C4-2B (cell line): Measurements from ENCODE around the gene RAB40B.

Experiments
- ZFX ChIP-seq: fragments of 450-650 bp; IDR thresholded peaks from 2 replicates; pipeline ENCODE4 v1.6.1; 2017
- TF ChIP-seq, protein P1 (sequence below): fragments of 450-650 bp; conservative IDR thresholded peaks from 2 replicates; pipeline ENCODE4 v1.5.1; 2017; ENCODE audit warnings: mild to moderate bottlenecking

DNA sequence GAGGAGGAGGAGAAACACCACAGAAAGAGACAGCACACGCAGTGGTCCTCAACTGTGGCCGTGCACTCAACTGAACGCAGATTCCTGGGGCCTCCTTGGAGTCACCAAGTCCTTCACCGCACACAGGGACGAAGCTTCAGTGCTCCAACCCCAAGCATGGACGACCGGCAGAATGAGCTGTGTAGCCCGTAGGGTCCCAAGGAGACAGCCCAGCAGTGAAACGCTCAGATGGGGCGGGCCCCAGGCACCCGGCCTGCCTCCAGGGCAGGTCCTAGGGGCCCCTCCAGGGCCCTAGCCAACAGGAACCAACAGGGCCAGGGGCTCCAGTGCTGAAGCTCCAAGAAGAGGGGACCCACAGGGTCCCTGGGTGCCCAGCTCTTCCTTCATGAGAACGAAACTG, 13.2 kb downstream of the RAB40B start:
- TF ChIP-seq, protein P1, sequence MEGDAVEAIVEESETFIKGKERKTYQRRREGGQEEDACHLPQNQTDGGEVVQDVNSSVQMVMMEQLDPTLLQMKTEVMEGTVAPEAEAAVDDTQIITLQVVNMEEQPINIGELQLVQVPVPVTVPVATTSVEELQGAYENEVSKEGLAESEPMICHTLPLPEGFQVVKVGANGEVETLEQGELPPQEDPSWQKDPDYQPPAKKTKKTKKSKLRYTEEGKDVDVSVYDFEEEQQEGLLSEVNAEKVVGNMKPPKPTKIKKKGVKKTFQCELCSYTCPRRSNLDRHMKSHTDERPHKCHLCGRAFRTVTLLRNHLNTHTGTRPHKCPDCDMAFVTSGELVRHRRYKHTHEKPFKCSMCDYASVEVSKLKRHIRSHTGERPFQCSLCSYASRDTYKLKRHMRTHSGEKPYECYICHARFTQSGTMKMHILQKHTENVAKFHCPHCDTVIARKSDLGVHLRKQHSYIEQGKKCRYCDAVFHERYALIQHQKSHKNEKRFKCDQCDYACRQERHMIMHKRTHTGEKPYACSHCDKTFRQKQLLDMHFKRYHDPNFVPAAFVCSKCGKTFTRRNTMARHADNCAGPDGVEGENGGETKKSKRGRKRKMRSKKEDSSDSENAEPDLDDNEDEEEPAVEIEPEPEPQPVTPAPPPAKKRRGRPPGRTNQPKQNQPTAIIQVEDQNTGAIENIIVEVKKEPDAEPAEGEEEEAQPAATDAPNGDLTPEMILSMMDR, result no peak
- no peak for TF ChIP-seq ZFX
